Stimulated activated CD4-positive, alpha-beta T cell treated with anti-CD3 and anti-CD28 coated beads, Interleukin-4, amount 100 ng/mL, for 1 hour (primary cell): ENCODE data around the gene STYXL1.
A peak's percentile ranks its signal among the peaks of the same experiment; 100 is the strongest.
"Not testable (repeated sequence)": the region's sequence is repeated elsewhere in the genome, so short reads cannot be mapped to it uniquely, and the experiment has no call there.

Experiments used
- DNase-seq: peaks from one replicate; pipeline ENCODE4 v3.0.0-alpha.2; 2020

STYXL1 gene

DNA sequence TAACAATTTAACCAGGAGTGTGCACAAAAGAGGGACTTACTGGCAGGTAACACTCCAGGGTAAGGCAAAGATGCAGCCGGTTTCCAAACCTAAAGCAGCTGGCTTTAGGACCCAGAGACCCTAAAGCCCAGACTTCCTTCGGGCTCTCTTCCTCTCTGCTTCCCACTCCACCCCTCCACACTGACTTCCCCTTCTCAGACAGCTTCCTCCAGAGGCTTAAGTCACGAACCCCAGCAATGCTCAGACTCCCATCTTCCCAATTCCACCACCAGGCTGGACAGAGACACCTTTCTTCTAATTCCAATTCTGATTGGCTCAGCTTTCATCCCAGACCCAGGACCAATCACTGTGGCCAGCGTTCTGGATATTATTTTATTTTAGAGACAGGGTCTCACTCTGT lies 24.8 kb downstream of the STYXL1 start:
- no peak for DNase-seq

DNA sequence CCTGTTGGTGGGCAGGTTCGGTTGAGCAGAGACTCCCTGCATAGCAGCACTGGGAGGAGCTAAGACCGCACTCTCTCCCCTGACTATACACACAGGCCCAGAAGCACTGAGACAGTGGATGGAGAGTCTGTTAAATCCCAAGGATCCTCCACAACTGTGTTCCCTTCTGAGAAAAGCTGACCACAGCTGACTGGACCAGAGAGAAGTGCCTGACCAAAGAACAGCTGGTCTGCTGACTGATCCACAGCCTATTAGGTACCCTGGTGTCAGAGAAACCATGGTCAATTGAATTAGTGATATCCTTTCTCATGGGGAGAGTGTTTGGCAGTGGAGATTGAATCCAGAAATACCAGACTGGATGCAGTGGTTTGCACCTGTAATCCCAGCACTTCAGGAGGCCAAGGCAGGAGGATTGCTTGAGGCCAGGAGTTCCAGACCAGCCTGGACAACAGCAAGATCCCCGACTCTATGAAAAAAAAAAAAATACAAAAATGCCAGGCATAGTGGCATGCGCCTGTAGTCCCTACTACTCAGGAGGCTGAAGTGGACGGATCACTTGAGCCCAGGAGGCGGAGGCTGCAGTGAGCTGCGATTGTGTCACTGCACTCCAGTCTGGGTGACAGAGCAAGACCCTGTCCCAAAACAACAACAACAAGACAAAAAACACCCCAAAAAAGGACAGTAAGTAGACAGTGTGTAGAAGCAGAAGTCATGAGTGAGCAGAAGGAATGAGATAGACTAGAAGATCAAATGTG lies 25.6 kb downstream of the STYXL1 start:
- DNase-seq = no peak

DNA sequence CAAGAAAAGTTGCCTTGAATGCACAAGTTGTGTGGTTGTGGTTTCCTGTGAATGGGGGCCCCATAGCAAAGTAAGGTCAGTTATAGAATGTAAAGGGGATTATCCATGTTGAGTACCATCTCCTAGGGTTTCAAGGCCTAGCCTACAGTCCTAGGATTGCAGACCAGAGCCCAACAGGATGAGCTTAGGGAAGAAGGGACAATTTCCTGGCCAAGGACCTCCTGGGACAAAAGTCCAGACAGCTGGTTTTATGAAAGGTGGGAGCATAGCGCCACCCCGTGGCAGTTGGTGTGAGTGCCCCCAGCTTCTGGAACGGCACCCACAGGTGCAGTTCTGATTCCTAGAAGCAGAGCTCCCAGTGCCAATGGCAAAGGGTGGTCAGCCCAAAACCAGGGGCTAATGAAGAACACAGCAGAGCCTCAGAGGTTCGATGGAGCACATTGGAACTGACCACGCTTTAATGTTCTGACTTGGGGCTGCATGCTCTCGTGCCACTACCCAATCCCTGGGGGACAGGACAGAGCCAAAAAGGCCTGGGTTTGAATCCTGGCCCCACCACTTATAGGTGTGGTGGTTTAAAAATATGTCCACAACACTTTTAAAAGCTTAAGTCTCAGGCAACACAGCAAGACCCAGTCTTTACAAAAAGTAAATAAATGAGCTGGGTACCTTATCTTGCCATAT lies 27.6 kb downstream of the STYXL1 start:
- peak; percentile 74 for DNase-seq

DNA sequence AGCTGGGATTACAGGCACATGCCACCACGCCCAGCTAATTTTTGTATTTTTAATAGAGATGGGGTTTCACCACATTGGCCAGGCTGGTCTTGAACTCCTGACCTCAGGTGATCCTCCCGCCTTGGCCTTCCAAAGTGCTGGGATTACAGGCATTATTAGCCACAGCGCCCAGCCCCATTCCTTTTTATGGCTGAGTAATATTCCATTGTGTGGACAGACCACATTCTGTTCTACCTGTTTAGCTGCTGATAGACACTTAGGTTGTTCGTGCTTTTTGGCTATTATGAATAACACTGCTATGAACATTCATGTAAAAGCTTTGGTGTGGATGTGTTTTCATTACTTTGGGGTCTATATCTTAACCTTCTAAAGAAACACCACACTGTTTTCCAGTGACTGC lies 29.3 kb downstream of the STYXL1 start:
- DNase-seq = not testable (repeated sequence)

DNA sequence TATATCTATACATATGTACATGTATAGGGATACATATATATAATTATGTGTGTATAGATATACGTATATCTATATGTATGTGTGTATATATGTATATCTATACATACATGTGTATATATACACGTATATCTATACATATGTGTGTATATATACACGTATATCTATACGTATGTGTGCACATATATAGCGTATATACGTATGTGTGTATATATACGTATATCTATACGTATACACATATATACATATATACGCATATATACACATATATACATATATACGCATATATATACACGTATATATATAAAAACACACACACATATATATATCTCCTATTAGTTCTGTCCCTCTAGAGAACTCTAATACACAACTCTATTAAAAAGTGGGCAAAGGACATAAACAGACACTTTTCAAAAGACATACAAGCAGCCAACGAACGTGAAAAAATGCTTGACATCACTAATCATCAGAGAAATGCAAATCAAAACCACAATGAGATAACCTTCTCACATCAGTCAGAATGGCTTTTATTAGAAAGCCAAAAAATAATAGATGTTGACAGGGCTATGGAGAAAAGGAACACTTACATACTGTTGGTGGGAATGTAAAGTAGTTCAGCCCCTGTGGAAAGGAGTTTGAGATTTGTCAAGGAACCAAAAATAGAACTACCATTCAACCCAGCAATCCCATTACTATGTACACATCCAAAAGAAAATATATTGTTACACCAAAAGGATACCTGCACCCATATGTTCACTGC lies 31.4 kb downstream of the STYXL1 start:
- no peak for DNase-seq

DNA sequence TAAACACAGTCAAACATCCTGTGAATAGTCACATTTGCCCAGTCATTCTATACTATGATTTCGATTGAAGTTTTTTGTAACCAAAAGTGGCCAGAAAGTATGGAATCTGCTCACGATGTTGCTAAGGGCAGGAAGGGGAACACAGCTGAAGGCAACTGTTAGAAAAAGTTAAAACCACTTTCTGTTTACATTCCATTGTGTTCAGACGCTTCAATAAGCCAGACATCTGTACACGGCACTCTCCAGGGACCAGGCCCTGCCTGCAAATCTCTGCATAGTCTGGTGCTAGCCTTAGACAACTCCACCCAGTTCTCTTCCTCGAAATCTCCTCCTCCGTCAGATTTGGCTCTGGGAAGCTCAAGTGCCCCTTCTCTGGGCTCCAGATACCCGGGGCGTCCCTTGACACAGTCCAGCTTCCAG lies 36.3 kb downstream of the STYXL1 start:
- no peak for DNase-seq

DNA sequence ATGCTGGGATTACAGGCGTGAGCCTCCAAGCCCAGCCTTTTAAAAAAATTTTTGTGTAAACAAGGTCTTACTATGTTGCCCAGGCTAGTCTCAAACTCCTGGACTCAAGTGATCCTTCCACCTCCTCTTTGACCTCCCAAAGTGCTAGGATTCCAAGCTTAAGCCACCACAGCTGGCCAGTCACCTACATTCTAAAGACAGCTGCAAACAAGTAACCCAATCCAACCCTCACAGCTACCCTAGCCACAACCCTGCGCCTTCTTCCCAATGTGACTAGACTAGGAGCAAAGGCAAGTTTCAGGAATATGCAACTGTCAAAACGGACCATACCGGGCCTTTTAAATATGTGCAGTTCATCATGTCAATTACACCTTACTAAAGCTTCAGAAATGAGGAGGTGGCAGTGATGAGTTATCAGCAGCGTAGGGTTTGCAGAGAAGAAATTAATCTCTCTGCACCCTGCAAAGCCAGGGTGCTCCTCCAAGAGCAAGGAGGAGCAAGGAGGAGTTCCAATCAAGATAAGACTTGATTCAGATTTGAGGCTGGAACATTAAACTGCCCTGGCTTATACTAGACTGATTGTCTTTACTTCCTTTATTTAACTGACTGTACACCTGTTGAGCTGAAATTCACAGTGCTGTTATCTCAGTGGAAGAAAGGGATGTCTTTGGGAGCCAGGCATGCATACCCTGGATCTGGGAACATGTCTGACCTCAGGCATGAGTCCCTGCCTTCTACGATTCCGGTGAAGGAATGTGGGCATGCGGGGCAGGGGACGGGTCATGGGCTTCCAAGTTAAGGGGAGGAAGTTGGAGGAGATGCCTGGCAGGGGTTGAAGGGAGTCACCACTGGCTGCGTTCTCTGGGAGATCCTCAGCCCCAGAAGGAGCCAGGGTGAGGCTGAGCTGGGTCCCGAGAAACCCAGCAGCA lies 37.9 kb downstream of the STYXL1 start:
- DNase-seq = no peak

DNA sequence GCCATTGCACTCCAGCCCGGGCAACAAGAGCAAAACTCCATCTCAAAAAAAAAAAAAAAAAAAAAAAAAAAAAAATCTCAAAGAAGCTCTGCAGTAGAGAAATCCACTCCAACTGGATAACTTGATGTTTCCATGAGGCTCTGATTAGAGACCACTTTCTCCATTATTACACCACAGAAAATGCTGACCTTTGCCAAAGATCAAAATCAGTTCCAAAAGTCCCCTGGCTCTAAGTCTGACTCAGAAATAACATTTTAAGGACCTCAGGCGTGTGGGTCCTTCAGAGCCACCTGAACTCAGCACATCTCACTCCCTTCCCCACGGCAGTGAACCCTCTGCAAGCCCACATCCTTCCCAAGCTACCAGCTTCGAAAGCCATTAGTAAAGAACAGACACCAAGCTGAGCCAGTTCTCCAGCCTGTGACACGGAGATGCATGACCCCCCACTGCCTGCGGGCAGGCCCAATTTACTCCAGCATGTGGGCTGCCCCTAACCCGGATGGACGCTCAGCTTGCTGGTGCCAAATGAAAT lies 39.6 kb downstream of the STYXL1 start:
- no peak for DNase-seq

DNA sequence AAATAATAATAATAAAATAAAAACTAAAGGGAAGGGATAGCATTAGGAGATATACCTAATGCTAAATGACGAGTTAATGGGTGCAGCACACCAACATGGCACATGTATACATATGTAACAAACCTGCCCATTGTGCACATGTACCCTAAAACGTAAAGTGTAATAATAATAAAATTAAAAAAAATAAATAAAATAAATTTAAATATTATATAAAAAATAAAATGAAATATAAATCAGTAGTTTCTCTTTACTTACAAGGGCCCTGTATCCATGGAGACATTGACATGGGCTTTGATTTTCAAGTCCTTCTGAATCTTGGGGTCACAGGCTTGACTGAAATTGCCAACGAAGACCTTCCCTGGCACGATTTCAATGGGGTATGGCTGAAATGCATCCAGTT lies 42.8 kb downstream of the STYXL1 start:
- DNase-seq = not testable (repeated sequence)

DNA sequence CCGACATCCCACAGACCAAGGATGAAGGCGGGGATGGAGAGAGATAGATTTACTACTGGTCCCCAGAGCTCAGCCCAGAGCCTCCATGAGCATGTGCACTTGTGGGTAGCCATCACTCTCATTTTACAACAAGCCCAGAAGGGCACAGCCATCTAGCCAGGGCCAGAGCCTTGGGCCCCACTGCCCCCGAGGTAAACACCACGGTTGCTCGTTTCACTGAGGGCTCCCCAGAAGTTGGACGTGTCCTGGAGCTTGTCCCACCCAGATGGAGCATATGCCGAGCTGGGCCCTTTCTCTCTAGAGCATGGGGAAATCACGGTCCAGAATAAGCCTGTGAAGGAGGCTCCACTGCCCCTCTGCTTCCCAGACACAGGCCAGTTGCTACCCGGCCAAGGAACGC lies 44.4 kb downstream of the STYXL1 start:
- DNase-seq = no peak

DNA sequence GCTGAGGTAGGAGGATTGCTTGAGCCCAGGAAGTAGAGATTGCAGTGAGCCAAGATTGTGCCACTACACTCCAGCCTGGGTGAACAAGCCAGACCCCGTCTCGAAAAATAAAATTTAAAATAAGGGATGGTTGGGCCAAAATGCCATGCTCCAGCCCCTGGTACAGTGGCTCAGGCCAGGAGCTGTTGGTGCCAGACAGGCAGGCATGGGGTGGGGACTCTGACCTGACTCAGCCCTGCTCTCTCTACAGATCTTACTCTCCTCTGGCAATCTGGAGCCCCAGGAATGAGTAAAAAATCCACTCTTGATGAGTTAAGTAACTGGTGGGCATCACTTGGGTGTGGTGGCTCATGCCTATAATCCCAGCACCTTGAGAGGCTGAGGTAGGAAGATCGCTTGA lies 45.0 kb downstream of the STYXL1 start:
- no peak for DNase-seq

DNA sequence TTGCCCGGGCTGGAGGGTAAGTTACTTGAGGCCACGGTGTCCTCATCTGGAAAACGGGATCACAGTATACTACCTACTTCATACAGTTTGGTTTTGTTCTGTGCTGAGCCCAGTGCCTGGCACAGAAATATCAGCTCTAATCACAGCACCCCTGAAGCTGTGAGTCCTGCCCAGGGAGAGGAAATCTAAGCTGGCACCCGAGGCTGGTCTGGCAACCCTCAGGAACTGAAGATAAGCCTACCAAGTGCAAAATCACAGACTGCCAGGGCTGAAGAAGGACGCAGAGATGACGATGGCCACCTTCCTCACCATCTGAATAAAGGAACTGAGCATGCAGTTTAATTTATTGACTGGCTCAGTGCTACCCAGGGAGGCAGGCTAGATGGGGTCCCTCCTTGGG lies 45.7 kb downstream of the STYXL1 start:
- DNase-seq = no peak

DNA sequence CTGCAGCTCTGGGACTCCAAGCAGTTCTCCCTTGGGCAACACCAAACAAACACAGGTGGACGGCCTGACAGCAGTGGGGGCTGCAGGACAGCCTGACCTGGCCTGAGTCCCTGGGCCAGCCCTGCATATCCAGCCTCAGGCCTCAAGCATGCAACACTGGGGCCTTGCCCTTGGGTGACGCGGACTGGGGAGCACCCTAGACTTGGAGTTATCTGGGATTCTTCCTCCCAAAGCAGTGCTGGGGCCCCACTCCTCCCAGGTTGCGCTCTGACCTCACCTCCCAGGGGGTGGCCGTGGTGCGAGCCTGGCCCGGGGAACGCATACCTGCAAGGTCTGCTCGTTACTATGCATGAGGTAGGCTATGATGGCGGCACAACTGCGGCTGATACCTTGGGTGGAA lies 47.2 kb downstream of the STYXL1 start:
- no peak for DNase-seq

DNA sequence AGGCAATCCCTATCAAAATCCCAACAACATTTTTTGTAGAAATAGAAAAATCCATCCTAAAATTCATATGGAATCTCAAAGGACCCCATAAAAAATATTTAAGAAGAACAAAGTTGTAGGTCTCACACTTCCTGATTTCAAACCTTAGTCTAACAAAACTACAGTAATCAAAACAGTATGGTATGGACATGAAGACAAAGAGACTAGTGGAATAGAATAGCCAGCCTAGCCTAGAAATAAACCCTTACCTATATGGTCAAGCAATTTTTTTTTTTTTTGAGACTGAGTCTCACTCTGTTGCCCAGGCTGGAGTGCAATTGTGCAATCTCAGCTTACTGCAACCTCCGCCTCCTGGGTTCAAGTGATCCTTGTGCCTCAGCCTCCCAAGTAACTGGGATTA lies 49.8 kb downstream of the STYXL1 start:
- DNase-seq = no peak

DNA sequence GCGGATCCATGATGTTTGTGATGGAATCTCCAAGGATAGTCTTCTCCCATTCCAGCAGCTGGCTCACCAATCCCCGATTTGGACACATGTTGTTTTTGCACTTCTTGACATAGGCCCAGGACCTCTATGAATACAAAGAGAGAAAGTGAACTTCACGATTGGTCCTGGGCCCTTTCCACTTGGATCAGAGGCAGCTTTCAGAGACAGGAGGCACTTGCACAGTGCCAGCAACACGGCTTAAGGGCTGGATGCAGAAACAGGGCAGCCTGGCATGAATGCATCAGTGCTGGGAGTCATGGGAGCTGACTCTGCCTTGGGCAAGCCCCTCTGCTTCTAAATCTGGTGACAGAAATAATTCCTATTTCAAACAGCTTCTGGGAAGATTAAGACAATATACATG lies 51.3 kb downstream of the STYXL1 start:
- no peak for DNase-seq

DNA sequence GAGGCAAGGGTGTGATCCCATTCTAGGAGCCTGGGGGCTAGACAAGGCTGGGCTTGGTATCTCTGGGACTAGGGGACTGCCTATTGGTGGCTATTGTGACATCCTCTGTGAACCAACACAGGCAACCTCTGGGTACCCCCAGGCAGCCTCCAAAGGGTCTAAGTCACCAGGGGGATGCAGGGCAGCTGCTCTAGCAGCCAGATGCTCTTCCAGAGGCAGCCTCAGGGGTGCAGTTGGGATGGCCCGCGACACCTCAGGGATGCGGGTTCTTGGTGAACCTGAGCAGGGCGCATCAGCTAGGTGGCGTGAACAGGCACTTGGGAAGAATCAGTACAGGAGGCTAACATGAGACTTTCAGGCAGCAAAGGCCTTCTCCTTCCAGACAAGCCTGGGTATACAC lies 51.8 kb downstream of the STYXL1 start:
- no peak for DNase-seq

DNA sequence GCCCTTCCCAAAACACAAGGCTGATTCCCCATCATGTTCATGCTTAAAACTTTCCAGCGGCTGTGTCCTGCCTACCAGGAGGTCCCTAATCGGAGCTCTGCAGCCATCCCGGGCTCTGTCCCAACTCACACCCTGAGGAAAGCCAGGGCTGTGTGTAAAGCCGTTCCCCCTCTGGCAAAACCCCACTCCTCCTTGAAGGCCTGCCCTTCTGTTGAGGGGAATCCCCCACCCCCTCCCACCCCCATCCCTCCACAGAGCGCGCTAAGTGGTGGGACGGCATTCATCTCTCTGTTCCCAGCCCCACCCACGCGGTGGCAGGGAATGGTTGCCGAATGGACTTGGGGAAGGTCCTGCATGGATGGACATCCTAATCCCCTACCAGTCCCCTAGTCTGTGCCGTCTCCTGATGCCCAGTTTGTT lies 52.7 kb downstream of the STYXL1 start:
- no peak for DNase-seq

DNA sequence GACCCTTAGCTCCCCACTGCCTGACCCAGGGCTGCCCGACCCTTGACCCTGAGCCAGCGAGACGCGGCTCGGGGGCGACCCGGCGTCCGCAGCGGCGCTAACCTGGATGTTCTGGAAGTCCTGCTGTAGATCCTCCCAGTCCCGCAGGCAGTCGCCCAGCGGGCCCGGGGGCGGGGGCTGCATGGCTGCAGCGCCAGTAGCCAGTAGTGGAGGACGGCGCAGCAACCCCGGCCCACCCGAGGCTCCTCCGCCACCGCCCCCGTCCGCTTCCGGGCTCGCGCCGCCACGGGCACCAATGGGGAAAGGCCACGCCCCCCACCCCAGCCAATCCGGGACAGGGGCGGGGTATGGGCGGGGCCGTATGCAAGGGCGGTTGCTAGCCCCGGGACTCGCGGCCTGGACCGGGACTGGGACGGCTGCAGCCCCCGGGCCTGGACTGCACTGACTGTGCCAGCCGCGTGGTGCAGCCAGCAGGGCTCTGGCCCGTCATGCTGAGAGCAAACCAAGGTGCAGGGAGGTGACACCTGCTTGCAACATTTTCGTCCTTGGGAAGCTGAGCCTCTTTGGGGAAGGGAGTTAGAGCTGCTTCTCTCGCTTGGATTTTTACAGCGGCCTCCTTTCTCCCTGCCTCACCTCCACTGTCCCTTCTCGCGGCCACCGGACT lies 53.3 kb downstream of the STYXL1 start, which contains the start of gene TMEM120A:
Gene TMEM120A (minus strand): TSS at position 208 of the 664 bp plus-strand sequence. CDS start 25 bp downstream, at position 183.
- DNase-seq = peak; percentile 97

DNA sequence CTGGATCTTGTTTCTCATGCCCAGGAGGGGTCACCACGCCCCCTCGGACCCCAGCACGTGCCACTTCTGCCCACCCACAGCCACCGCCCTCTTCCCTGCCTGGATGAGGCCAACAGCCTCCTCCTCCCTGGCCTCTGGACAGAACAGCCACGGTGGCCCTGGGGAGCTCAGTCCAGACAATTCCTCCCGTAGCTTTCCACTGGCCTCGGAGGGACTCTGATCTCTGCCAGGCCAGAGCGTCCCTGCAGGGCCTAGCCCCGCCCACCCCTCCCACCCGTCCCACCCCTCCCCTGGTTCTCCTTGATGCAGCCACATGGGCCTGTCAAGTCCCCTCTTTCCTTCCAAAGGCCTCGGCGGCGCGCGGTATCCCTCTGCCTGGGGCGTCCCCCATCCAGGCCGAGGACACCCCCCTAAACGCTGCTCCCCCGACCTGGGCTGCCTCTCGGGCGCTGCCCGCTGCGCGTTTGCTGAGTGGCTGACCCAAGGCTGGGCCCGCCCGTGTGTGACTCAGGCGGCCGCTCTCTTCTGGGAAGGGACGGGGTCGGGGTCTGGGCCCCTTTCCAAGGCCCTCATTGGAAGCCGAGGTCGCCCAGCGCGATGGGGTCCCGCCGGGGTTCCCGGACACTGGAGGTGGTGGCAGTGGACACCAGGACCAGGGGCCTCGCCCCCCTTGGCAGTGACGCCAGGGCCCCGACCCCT lies 54.0 kb downstream of the STYXL1 start:
- DNase-seq = no peak

DNA sequence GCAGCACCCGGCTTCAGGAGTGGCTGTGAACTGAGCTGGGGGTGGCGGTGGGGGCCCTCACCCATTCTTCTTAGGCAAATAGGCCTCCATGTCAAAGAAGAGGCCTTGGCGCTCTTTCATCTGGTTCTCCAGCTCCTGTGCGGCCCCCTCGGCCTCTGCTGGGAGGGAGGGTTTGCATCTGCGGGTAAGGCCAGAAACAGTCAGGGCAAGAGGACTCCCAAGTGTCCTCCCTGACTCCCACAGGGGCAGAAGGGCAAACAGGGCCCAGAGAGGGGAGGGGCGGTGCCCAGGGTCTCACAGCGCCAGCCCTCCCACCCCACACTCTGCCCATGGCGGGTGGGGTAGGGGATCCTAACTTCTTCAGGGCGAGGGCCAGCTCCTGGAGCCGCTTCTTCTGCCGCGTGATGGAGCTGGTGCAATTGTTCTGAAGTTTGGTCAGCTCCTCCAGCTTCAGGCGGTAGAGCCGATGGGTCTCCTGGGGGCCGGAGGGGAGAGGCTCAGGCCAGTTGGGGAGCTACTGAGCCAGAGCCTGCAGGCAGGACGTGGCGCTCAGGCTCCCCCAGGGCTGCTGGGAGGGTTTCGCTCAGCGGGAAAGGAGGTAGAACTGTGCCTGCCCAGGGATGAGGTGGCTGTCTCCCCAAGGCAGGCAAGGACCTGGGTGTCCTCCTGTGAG lies 55.6 kb downstream of the STYXL1 start:
- no peak for DNase-seq
